ENCODE measurements around the gene CST9L. TPM values are rescaled to one million over a fixed set of nuclear protein-coding genes. Genes with fewer than 3 reads are reported as not detected.

CST9L gene
- total RNA-seq, 2 experiments from 2014 or later, result not detected

GRCh38 chr20:23547613-23548012, 20.7 kb downstream of the CST9L start:
- Histone ChIP-seq H3K79me2 (ENCODE audit: insufficient read depth, low read depth, low read length) (no peaks in the 10 kb centered on the region), H3K36me3 (ENCODE audit: insufficient read depth, low read length) (no peaks in the 10 kb centered on the region), H3K9me3 (ENCODE audit: low read length) (no peaks in the 10 kb centered on the region), H2AFZ (ENCODE audit: low read length) (no peak overlapping the region), H4K20me1 (ENCODE audit: insufficient read depth, low read length) (no peaks in the 10 kb centered on the region), H3K27ac (ENCODE audit: low read depth, low read length, poor library complexity, severe bottlenecking) (no peak overlapping the region), H3K4me3 (ENCODE audit: low read depth, low read length, poor library complexity, severe bottlenecking) (no peak overlapping the region), H3K4me2 (ENCODE audit: low read length) (no peak overlapping the region), H3K9me2 (ENCODE audit: insufficient read depth, low read length) (no peaks in the 10 kb centered on the region), H3K4me1 (ENCODE audit: insufficient read depth, low read length, poor library complexity, severe bottlenecking) (no peaks in the 10 kb centered on the region)
- POLR2A ChIA-PET, result no interaction called here
- intact Hi-C loops (cut with micrococcal nuclease; ENCODE audit: unreplicated experiment), result no loop called here
- TF ChIP-seq EZH2phosphoT487 (IDR thresholded peaks at IDR 0.05; ENCODE audit: borderline replicate concordance, low read depth, low read length) (no peak), CTCF (conservative IDR thresholded peaks at IDR 0.05; ENCODE audit: low read length) (no peak)
- no peak for DNase-seq (ENCODE audit: low spot score)
- BruUV-seq (replicated peaks), result no TSS peak
- CTCF ChIA-PET (ENCODE audit: unreplicated experiment), result no interaction called here

GRCh38 chr20:23546435-23547144, 21.7 kb downstream of the CST9L start:
- DNase-seq (ENCODE audit: low spot score), result no peak
- no peak overlapping the region for H2AFZ ChIP-seq (ENCODE audit: low read length)
- no peaks in the 10 kb centered on the region for H4K20me1 ChIP-seq (ENCODE audit: insufficient read depth, low read length)
- no peaks in the 10 kb centered on the region for H3K9me3 ChIP-seq (ENCODE audit: low read length)
- BruUV-seq (replicated peaks), result no TSS peak
- ChIA-PET CTCF (ENCODE audit: unreplicated experiment) (no interaction called here), POLR2A (no interaction called here)
- H3K27ac ChIP-seq (ENCODE audit: low read depth, low read length, poor library complexity, severe bottlenecking), result no peak overlapping the region
- intact Hi-C loops (cut with micrococcal nuclease; ENCODE audit: unreplicated experiment), result no loop called here
- no peaks in the 10 kb centered on the region for H3K79me2 ChIP-seq (ENCODE audit: insufficient read depth, low read depth, low read length)
- TF ChIP-seq EZH2phosphoT487 (IDR thresholded peaks at IDR 0.05; ENCODE audit: borderline replicate concordance, low read depth, low read length) (no peak), CTCF (conservative IDR thresholded peaks at IDR 0.05; ENCODE audit: low read length) (no peak)
- no peaks in the 10 kb centered on the region for H3K9me2 ChIP-seq (ENCODE audit: insufficient read depth, low read length)
- no peaks in the 10 kb centered on the region for H3K36me3 ChIP-seq (ENCODE audit: insufficient read depth, low read length)
- no peaks in the 10 kb centered on the region for H3K4me1 ChIP-seq (ENCODE audit: insufficient read depth, low read length, poor library complexity, severe bottlenecking)
- no peak overlapping the region for H3K4me2 ChIP-seq (ENCODE audit: low read length)
- no peak overlapping the region for H3K4me3 ChIP-seq (ENCODE audit: low read depth, low read length, poor library complexity, severe bottlenecking)

GRCh38 chr20:23544133-23544532, 24.2 kb downstream of the CST9L start:
- POLR2A ChIA-PET, result interaction anchor here (0.6 kb wide), 1 partner anchor 13 kb away, joined by 3 read pairs; no protein-coding TSS in a partner anchor
- no peak overlapping the region for H3K4me3 ChIP-seq (ENCODE audit: low read depth, low read length, poor library complexity, severe bottlenecking)
- DNase-seq (ENCODE audit: low spot score), result no peak

More at GRCh38 chr20:23544133-23544532, 24.2 kb downstream of the CST9L start:
- Histone ChIP-seq H3K4me2 (ENCODE audit: low read length) (no peak overlapping the region), H3K9me3 (ENCODE audit: low read length) (no peaks in the 10 kb centered on the region), H3K79me2 (ENCODE audit: insufficient read depth, low read depth, low read length) (no peaks in the 10 kb centered on the region), H4K20me1 (ENCODE audit: insufficient read depth, low read length) (no peaks in the 10 kb centered on the region), H3K4me1 (ENCODE audit: insufficient read depth, low read length, poor library complexity, severe bottlenecking) (no peaks in the 10 kb centered on the region), H2AFZ (ENCODE audit: low read length) (no peak overlapping the region), H3K27ac (ENCODE audit: low read depth, low read length, poor library complexity, severe bottlenecking) (no peak overlapping the region), H3K36me3 (ENCODE audit: insufficient read depth, low read length) (no peaks in the 10 kb centered on the region), H3K9me2 (ENCODE audit: insufficient read depth, low read length) (no peaks in the 10 kb centered on the region)
- TF ChIP-seq CTCF (conservative IDR thresholded peaks at IDR 0.05; ENCODE audit: low read length), result no peak
- TF ChIP-seq EZH2phosphoT487 (IDR thresholded peaks at IDR 0.05; ENCODE audit: borderline replicate concordance, low read depth, low read length), result no peak
- no TSS peak for BruUV-seq (replicated peaks)
- intact Hi-C loops (cut with micrococcal nuclease; ENCODE audit: unreplicated experiment), result no loop called here
- CTCF ChIA-PET (ENCODE audit: unreplicated experiment), result no interaction called here

Measured in OCI-LY7 (cell line).